HepG2 (cell line): ENCODE measurements around the gene SYNE3. TPM values are rescaled to one million over a fixed set of nuclear protein-coding genes. Genes with fewer than 3 reads are reported as not detected.

ENCODE experiments used
- AGO2 ChIP-seq: fragments of 200-400 bp; formaldehyde crosslinking; optimal IDR thresholded peaks from 2 replicates; pipeline ENCODE3; 2017; ENCODE audit warnings: mild to moderate bottlenecking, low read depth, low read length, moderate library complexity
- ETV5 ChIP-seq: IDR thresholded peaks from 2 replicates; pipeline ENCODE4 v1.6.1; 2018; ENCODE audit warnings: missing biosample characterization, missing genetic modification reagents, inconsistent platforms, borderline replicate concordance
- FOXO1 ChIP-seq: sonication (generic); formaldehyde crosslinking; IDR thresholded peaks from 2 replicates; pipeline ENCODE4 v1.4.0; 2020; ENCODE audit warnings: missing genetic modification reagents
- GABPA ChIP-seq, 2 experiments: IDR thresholded peaks; 2 replicates each; pipeline ENCODE4 v1.6.1; 2011 to 2016; ENCODE audit warnings: low read depth in 2 of 2, low read length in 1 of 2, missing biosample characterization in 1 of 2, missing genetic modification characterization in 1 of 2
- HNF1B ChIP-seq: sonication (generic); formaldehyde crosslinking; IDR thresholded peaks from 2 replicates; pipeline ENCODE4 v1.5.1; 2020; ENCODE audit warnings: mild to moderate bottlenecking, moderate library complexity, missing genetic modification reagents
- MED13 ChIP-seq: sonication (generic); formaldehyde crosslinking; IDR thresholded peaks from 2 replicates; pipeline ENCODE4 v1.5.0; 2020; ENCODE audit warnings: missing genetic modification reagents
- MEF2D ChIP-seq: sonication (generic); formaldehyde crosslinking; IDR thresholded peaks from 2 replicates; pipeline ENCODE4 v1.5.1; 2020; ENCODE audit warnings: mild to moderate bottlenecking, missing genetic modification reagents
- PHF20 ChIP-seq: sonication (generic); formaldehyde crosslinking; IDR thresholded peaks from 2 replicates; pipeline ENCODE4 v1.5.0; 2020; ENCODE audit warnings: mild to moderate bottlenecking, missing genetic modification reagents
- PHF5A ChIP-seq: IDR thresholded peaks from one replicate; pipeline ENCODE4 v1.6.1; 2018; ENCODE audit warnings: low read depth, missing genetic modification reagents; ENCODE audit not compliant: unreplicated experiment
- PTBP1 ChIP-seq: fragments of 200-400 bp; formaldehyde crosslinking; IDR thresholded peaks from 2 replicates; pipeline ENCODE4 v1.6.1; 2018; ENCODE audit warnings: low read length, low read depth; ENCODE audit not compliant: poor library complexity, severe bottlenecking
- SKI ChIP-seq: fragments of 450-650 bp; IDR thresholded peaks from one replicate; pipeline ENCODE4 v1.6.1; 2018; ENCODE audit warnings: mild to moderate bottlenecking; ENCODE audit not compliant: partially characterized antibody
- SMAD3 ChIP-seq: sonication (generic); formaldehyde crosslinking; IDR thresholded peaks from 2 replicates; pipeline ENCODE4 v1.4.0; 2020; ENCODE audit warnings: missing genetic modification reagents
- STAG1 ChIP-seq: sonication (generic); formaldehyde crosslinking; IDR thresholded peaks from 2 replicates; pipeline ENCODE4 v1.4.0; 2020; ENCODE audit warnings: missing genetic modification reagents
- ZKSCAN8 ChIP-seq: IDR thresholded peaks from 2 replicates; pipeline ENCODE4 v1.6.1; 2016; ENCODE audit warnings: borderline replicate concordance, missing genetic modification reagents, missing compliant biosample characterization
- ZNF124 ChIP-seq: sonication (generic); formaldehyde crosslinking; IDR thresholded peaks from 2 replicates; pipeline ENCODE4 v1.4.0; 2020; ENCODE audit warnings: missing genetic modification reagents
- ZNF331 ChIP-seq: sonication (generic); formaldehyde crosslinking; IDR thresholded peaks from 2 replicates; pipeline ENCODE4 v1.4.0; 2020; ENCODE audit warnings: missing genetic modification reagents
- ZNF382 ChIP-seq: sonication (generic); formaldehyde crosslinking; IDR thresholded peaks from 2 replicates; pipeline ENCODE4 v1.5.0; 2020; ENCODE audit warnings: missing genetic modification reagents, mild to moderate bottlenecking, borderline replicate concordance
- ZSCAN30 ChIP-seq: sonication (generic); formaldehyde crosslinking; IDR thresholded peaks from 2 replicates; pipeline ENCODE4 v1.5.0; 2020; ENCODE audit warnings: mild to moderate bottlenecking, missing genetic modification reagents
- polyA plus RNA-seq, 8 experiments: library from polyadenylated mRNA; depleted of rRNA in 3 of 8; stranded (reverse) in 7 of 8; unstranded in 1 of 8; fragments of >200 nt; fragmentation: Illumina TruSeq in 4 of 8; extraction: Trizol in 4 of 8; gene quantifications; 2 replicates each; pipeline versions ENCODE4 v1.2.1 to v1.2.3, GENCODE V29; 2011 to 2016; ENCODE audit warnings: low read depth in 4 of 8, missing spikeins in 1 of 8, mixed read lengths in 1 of 8; ENCODE audit not compliant: insufficient read depth in 1 of 8
- total RNA-seq, 5 experiments: library from RNA; depleted of rRNA; stranded (reverse); fragments of >200 nt; fragmentation: Illumina TruSeq; extraction: Trizol; gene quantifications; 2 replicates each; pipeline ENCODE4 v1.2.3, GENCODE V29; 2016; ENCODE audit warnings: low read depth in 1 of 5
- TF ChIP-seq, protein P1 (sequence below): sonication (generic); formaldehyde crosslinking; IDR thresholded peaks from 2 replicates; pipeline ENCODE4 v1.5.0; 2020; ENCODE audit warnings: mild to moderate bottlenecking, missing genetic modification reagents, borderline replicate concordance
- TF ChIP-seq, protein P2 (sequence below): sonication (generic); formaldehyde crosslinking; IDR thresholded peaks from 2 replicates; pipeline ENCODE4 v1.4.0; 2020; ENCODE audit warnings: missing genetic modification reagents
- TF ChIP-seq, protein P3 (sequence below): sonication (generic); formaldehyde crosslinking; IDR thresholded peaks from 2 replicates; pipeline ENCODE4 v1.8.1; 2023; ENCODE audit warnings: mild to moderate bottlenecking, moderate library complexity, missing genetic modification reagents
- TF ChIP-seq, protein P4 (sequence below), 2 experiments: fragments of 450-650 bp in 1 of 2; sonication (generic) in 1 of 2; formaldehyde crosslinking; IDR thresholded peaks; 2 replicates each; pipeline versions ENCODE4 v1.5.0 to v1.8.0; 2020 to 2022; ENCODE audit warnings: mild to moderate bottlenecking in 1 of 2, missing genetic modification reagents in 1 of 2

Gene SYNE3
- total and polyA plus RNA-seq, 2 of the 13 experiments (the other 11 are each of a cell fraction or from before 2014, with no cell fraction given) = 7.8 to 8.0 TPM

- peak; percentile 67 for TF ChIP-seq HNF1B (CRISPR knock-in tag)
- TF ChIP-seq AGO2 = no peak
- TF ChIP-seq PHF5A (CRISPR knock-in tag) = peak; percentile 87
- TF ChIP-seq, protein P1, sequence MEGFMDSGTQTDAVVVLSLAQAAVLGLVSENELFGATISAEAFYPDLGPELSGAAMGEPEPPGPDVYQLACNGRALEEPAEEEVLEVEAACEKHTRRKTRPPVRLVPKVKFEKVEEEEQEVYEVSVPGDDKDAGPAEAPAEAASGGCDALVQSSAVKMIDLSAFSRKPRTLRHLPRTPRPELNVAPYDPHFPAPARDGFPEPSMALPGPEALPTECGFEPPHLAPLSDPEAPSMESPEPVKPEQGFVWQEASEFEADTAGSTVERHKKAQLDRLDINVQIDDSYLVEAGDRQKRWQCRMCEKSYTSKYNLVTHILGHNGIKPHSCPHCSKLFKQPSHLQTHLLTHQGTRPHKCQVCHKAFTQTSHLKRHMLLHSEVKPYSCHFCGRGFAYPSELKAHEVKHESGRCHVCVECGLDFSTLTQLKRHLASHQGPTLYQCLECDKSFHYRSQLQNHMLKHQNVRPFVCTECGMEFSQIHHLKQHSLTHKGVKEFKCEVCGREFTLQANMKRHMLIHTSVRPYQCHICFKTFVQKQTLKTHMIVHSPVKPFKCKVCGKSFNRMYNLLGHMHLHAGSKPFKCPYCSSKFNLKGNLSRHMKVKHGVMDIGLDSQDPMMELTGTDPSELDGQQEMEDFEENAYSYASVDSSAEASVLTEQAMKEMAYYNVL (CRISPR knock-in tag) = 0 out of 2 replicates have a peak, but pooled peaks have one; percentile 48
- TF ChIP-seq MEF2D (CRISPR knock-in tag) = peak; percentile 91; the same call in 1 of the 2 replicates
- no peak for TF ChIP-seq GABPA (IDR thresholded peaks at IDR 0.05; ENCODE audit: low read depth, low read length)
- TF ChIP-seq GABPA (CRISPR knock-in tag; IDR thresholded peaks at IDR 0.05; ENCODE audit: low read depth) = 0 out of 2 replicates have a peak, but pooled peaks have one; percentile 45
- TF ChIP-seq PHF20 (CRISPR knock-in tag) = no peak
- TF ChIP-seq, protein P2, sequence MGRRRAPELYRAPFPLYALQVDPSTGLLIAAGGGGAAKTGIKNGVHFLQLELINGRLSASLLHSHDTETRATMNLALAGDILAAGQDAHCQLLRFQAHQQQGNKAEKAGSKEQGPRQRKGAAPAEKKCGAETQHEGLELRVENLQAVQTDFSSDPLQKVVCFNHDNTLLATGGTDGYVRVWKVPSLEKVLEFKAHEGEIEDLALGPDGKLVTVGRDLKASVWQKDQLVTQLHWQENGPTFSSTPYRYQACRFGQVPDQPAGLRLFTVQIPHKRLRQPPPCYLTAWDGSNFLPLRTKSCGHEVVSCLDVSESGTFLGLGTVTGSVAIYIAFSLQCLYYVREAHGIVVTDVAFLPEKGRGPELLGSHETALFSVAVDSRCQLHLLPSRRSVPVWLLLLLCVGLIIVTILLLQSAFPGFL (CRISPR knock-in tag) = no peak
- TF ChIP-seq ZNF382 = no peak
- no peak for TF ChIP-seq MED13 (CRISPR knock-in tag)
- peak; percentile 14; the same call in 1 of the 2 replicates for TF ChIP-seq STAG1 (CRISPR knock-in tag)
- TF ChIP-seq, protein P3, sequence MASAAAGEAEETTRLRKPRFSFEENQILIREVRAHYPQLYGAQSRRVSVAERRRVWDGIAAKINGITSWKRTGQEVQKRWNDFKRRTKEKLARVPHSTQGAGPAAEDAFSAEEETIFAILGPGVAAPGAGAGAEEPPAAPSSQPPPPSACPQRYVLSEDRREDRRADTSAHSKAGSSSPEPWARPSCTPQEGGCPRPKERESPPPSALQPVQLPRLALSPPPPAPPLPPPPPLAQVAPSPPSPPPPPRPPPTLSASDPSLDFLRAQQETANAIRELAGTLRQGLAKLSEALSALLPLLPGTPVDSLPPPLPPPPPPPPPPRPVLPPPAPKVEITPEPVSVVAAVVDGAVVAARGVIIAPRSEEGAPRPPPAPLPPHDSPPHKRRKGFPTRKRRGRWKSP (CRISPR knock-in tag) = peak; percentile 63; the same call in 1 of the 2 replicates
- TF ChIP-seq FOXO1 (CRISPR knock-in tag) = peak; percentile 90; the same call in 1 of the 2 replicates
- TF ChIP-seq, protein P4, sequence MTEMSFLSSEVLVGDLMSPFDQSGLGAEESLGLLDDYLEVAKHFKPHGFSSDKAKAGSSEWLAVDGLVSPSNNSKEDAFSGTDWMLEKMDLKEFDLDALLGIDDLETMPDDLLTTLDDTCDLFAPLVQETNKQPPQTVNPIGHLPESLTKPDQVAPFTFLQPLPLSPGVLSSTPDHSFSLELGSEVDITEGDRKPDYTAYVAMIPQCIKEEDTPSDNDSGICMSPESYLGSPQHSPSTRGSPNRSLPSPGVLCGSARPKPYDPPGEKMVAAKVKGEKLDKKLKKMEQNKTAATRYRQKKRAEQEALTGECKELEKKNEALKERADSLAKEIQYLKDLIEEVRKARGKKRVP (CRISPR knock-in tag; IDR thresholded peaks at IDR 0.05) = peak in 1 of 2 experiments; percentile 80; a peak in 2 of 4 replicates
- peak; percentile 92 for TF ChIP-seq SMAD3 (CRISPR knock-in tag)
- peak; percentile 72 for TF ChIP-seq SKI
- TF ChIP-seq PTBP1 = no peak
- TF ChIP-seq ETV5 (CRISPR knock-in tag) = peak; percentile 68; the same call in 1 of the 2 replicates
- TF ChIP-seq ZNF124 = no peak
- TF ChIP-seq ZSCAN30 (CRISPR knock-in tag) = 0 out of 2 replicates have a peak, but pooled peaks have one; percentile 43
- peak; percentile 83 for TF ChIP-seq ZNF331 (CRISPR knock-in tag)
- 0 out of 2 replicates have a peak, but pooled peaks have one; percentile 39 for TF ChIP-seq ZKSCAN8 (CRISPR knock-in tag)
Observed at GRCh38 chr14:95537298-95538089, 21.0 kb upstream of the SYNE3 start (continued).
